HG03175 (cell line): ENCODE results near the gene BMPR1B.
"Not testable (repeated sequence)": the region's sequence is repeated elsewhere in the genome, so short reads cannot be mapped to it uniquely, and the experiment has no call there.

Experiments used
- ATAC-seq: cut with Tn5 transposase; IDR thresholded peaks from one replicate; pipeline ENCODE4 v1.9.1; 2021; ENCODE audit warnings: mild to moderate bottlenecking, moderate library complexity; ENCODE audit not compliant: unreplicated experiment

The BMPR1B gene

GRCh38 chr4:95122001-95122400 is 364.2 kb downstream of the BMPR1B start:
- no peak for ATAC-seq

- ATAC-seq: no peak
Observed at GRCh38 chr4:95124906-95125504, 367.2 kb downstream of the BMPR1B start.

GRCh38 chr4:95129031-95129430 is 371.3 kb downstream of the BMPR1B start:
- no peak for ATAC-seq

GRCh38 chr4:95129821-95130311 is 372.1 kb downstream of the BMPR1B start:
- no peak for ATAC-seq

- ATAC-seq: not testable (repeated sequence)
Observed at GRCh38 chr4:95134016-95134415, 376.3 kb downstream of the BMPR1B start.

GRCh38 chr4:95139424-95139823 is 381.7 kb downstream of the BMPR1B start:
- not testable (repeated sequence) for ATAC-seq

- no peak for ATAC-seq
Observed at GRCh38 chr4:95141361-95141760, 383.6 kb downstream of the BMPR1B start.

- no peak for ATAC-seq
Observed at GRCh38 chr4:95142932-95143331, 385.2 kb downstream of the BMPR1B start.

GRCh38 chr4:95151255-95151654 is 393.5 kb downstream of the BMPR1B start:
- ATAC-seq: no peak

GRCh38 chr4:95153182-95153581 is 395.4 kb downstream of the BMPR1B start:
- ATAC-seq: no peak

GRCh38 chr4:95155759-95156451 is 398.1 kb downstream of the BMPR1B start:
- peak; percentile 72 for ATAC-seq

GRCh38 chr4:95156452-95156765 is 398.7 kb downstream of the BMPR1B start:
- ATAC-seq: no peak

GRCh38 chr4:95157596-95157995 is 399.8 kb downstream of the BMPR1B start:
- no peak for ATAC-seq

GRCh38 chr4:95158045-95158444 is 400.3 kb downstream of the BMPR1B start:
- ATAC-seq: no peak

- no peak for ATAC-seq
Observed at GRCh38 chr4:95158626-95159025, 400.9 kb downstream of the BMPR1B start.

- no peak for ATAC-seq
Observed at GRCh38 chr4:95159384-95159783, 401.6 kb downstream of the BMPR1B start.

GRCh38 chr4:95161781-95162469 is 404.2 kb downstream of the BMPR1B start:
- no peak for ATAC-seq

GRCh38 chr4:95162867-95163266 is 405.1 kb downstream of the BMPR1B start:
- no peak for ATAC-seq

GRCh38 chr4:95165926-95166524 is 408.3 kb downstream of the BMPR1B start:
- peak; percentile 82 for ATAC-seq

GRCh38 chr4:95167805-95168204 is 410.1 kb downstream of the BMPR1B start:
- no peak for ATAC-seq

GRCh38 chr4:95170176-95170575 is 412.4 kb downstream of the BMPR1B start:
- no peak for ATAC-seq

- ATAC-seq: not testable (repeated sequence)
Observed at GRCh38 chr4:95171377-95171776, 413.6 kb downstream of the BMPR1B start.
